HepG2 (cell line): Measurements from ENCODE around the gene RPEL1. TPM values are rescaled to one million over a fixed set of nuclear protein-coding genes. Genes with fewer than 3 reads are reported as not detected.

Experiments used
- ATF7-NPFF ChIP-seq: sonication (generic); formaldehyde crosslinking; IDR thresholded peaks from 2 replicates; pipeline ENCODE4 v1.8.1; 2023; ENCODE audit warnings: mild to moderate bottlenecking, low read depth, missing genetic modification reagents, moderate library complexity
- ELF4 ChIP-seq: sonication (generic); formaldehyde crosslinking; IDR thresholded peaks from 2 replicates; pipeline ENCODE4 v1.5.0; 2020; ENCODE audit warnings: missing genetic modification reagents, mild to moderate bottlenecking, moderate library complexity, borderline replicate concordance
- GATAD2A ChIP-seq: IDR thresholded peaks from 2 replicates; pipeline ENCODE4 v1.6.1; 2016
- HES4 ChIP-seq: sonication (generic); formaldehyde crosslinking; IDR thresholded peaks from 2 replicates; pipeline ENCODE4 v1.9.0; 2021; ENCODE audit warnings: mild to moderate bottlenecking, missing genetic modification reagents, borderline replicate concordance
- HNRNPH1 ChIP-seq: fragments of 200-400 bp; formaldehyde crosslinking; optimal IDR thresholded peaks from 2 replicates; pipeline ENCODE3; 2017; ENCODE audit warnings: mild to moderate bottlenecking, low read depth, low read length
- NCOA1 ChIP-seq: sonication (generic); formaldehyde crosslinking; IDR thresholded peaks from 2 replicates; pipeline ENCODE4 v1.9.0; 2021; ENCODE audit warnings: missing genetic modification reagents
- ZBTB21 ChIP-seq: sonication (generic); formaldehyde crosslinking; IDR thresholded peaks from 2 replicates; pipeline ENCODE4 v1.4.0; 2020; ENCODE audit warnings: missing genetic modification reagents
- ZBTB49 ChIP-seq: sonication (generic); formaldehyde crosslinking; IDR thresholded peaks from 2 replicates; pipeline ENCODE4 v1.4.0; 2020; ENCODE audit warnings: missing genetic modification reagents, borderline replicate concordance
- ZMYM2 ChIP-seq: sonication (generic); formaldehyde crosslinking; IDR thresholded peaks from 2 replicates; pipeline ENCODE4 v1.8.0; 2022; ENCODE audit warnings: mild to moderate bottlenecking, missing genetic modification reagents
- ZMYM4 ChIP-seq: sonication (generic); formaldehyde crosslinking; IDR thresholded peaks from 2 replicates; pipeline ENCODE4 v1.8.1; 2023; ENCODE audit warnings: mild to moderate bottlenecking, missing genetic modification reagents
- ZNF230 ChIP-seq: sonication (generic); formaldehyde crosslinking; IDR thresholded peaks from 2 replicates; pipeline ENCODE4 v1.4.0; 2020; ENCODE audit warnings: mild to moderate bottlenecking, missing genetic modification reagents
- ZNF552 ChIP-seq: sonication (generic); formaldehyde crosslinking; IDR thresholded peaks from 2 replicates; pipeline ENCODE4 v1.9.0; 2022; ENCODE audit warnings: missing genetic modification reagents, mild to moderate bottlenecking, borderline replicate concordance
- ZNF776 ChIP-seq: sonication (generic); formaldehyde crosslinking; IDR thresholded peaks from 2 replicates; pipeline ENCODE4 v1.4.0; 2020; ENCODE audit warnings: mild to moderate bottlenecking, missing genetic modification reagents
- ZSCAN21 ChIP-seq: sonication (generic); formaldehyde crosslinking; IDR thresholded peaks from 2 replicates; pipeline ENCODE4 v1.8.0; 2022; ENCODE audit warnings: mild to moderate bottlenecking, missing genetic modification reagents, moderate library complexity, borderline replicate concordance
- polyA plus RNA-seq, 8 experiments: library from polyadenylated mRNA; depleted of rRNA in 3 of 8; stranded (reverse) in 7 of 8; unstranded in 1 of 8; fragments of >200 nt; fragmentation: Illumina TruSeq in 4 of 8; extraction: Trizol in 4 of 8; gene quantifications; 2 replicates each; pipeline versions ENCODE4 v1.2.1 to v1.2.3, GENCODE V29; 2011 to 2016; ENCODE audit warnings: low read depth in 4 of 8, missing spikeins in 1 of 8, mixed read lengths in 1 of 8; ENCODE audit not compliant: insufficient read depth in 1 of 8
- total RNA-seq, 5 experiments: library from RNA; depleted of rRNA; stranded (reverse); fragments of >200 nt; fragmentation: Illumina TruSeq; extraction: Trizol; gene quantifications; 2 replicates each; pipeline ENCODE4 v1.2.3, GENCODE V29; 2016; ENCODE audit warnings: low read depth in 1 of 5
- TF ChIP-seq, protein P1 (sequence below): sonication (generic); formaldehyde crosslinking; conservative IDR thresholded peaks from 2 replicates; pipeline ENCODE4 v1.5.0; 2020; ENCODE audit warnings: missing genetic modification reagents
- TF ChIP-seq, protein P2 (sequence below): sonication (generic); formaldehyde crosslinking; IDR thresholded peaks from 2 replicates; pipeline ENCODE4 v1.9.0; 2021; ENCODE audit warnings: mild to moderate bottlenecking, missing genetic modification reagents
- TF ChIP-seq, protein P3 (sequence below): sonication (generic); formaldehyde crosslinking; IDR thresholded peaks from 2 replicates; pipeline ENCODE4 v1.8.1; 2023; ENCODE audit warnings: missing genetic modification reagents, inconsistent platforms, borderline replicate concordance

The RPEL1 gene
- total and polyA plus RNA-seq, 2 of the 13 experiments (the other 11 are each of a cell fraction or from before 2014, with no cell fraction given) = 0.04 to 0.07 TPM

DNA sequence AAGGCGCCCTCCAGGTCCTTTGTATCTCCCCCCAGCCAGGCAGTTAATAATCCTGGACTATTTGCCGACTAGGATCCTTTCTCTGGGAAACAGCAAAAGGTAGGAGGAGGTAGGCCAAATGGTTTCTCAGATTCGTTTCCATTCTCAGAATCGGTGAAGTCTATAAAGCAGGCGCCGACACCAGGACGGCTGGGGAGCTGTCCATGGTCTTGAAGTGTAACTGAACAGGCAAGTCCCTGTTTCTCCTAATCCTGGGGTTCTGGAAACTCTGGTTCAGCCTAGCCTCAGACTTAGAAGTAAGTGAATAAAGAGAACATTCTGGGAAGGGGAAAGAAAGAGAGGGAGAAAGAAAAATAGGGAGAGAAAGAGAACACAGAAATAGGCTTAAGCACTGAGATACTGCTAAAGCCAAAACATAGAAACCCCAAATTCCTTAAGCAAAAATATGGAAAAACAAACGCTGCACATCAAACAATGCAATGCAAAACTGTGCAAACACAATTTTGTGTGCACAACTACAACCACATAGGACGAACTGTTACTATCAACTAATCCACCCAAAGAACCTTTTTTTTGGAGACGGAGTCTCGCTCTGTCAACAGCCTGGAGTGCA is 20.1 kb downstream of the RPEL1 start (continued):
- TF ChIP-seq, protein P1, sequence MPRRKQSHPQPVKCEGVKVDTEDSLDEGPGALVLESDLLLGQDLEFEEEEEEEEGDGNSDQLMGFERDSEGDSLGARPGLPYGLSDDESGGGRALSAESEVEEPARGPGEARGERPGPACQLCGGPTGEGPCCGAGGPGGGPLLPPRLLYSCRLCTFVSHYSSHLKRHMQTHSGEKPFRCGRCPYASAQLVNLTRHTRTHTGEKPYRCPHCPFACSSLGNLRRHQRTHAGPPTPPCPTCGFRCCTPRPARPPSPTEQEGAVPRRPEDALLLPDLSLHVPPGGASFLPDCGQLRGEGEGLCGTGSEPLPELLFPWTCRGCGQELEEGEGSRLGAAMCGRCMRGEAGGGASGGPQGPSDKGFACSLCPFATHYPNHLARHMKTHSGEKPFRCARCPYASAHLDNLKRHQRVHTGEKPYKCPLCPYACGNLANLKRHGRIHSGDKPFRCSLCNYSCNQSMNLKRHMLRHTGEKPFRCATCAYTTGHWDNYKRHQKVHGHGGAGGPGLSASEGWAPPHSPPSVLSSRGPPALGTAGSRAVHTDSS (CRISPR knock-in tag) = no peak
- TF ChIP-seq, protein P2, sequence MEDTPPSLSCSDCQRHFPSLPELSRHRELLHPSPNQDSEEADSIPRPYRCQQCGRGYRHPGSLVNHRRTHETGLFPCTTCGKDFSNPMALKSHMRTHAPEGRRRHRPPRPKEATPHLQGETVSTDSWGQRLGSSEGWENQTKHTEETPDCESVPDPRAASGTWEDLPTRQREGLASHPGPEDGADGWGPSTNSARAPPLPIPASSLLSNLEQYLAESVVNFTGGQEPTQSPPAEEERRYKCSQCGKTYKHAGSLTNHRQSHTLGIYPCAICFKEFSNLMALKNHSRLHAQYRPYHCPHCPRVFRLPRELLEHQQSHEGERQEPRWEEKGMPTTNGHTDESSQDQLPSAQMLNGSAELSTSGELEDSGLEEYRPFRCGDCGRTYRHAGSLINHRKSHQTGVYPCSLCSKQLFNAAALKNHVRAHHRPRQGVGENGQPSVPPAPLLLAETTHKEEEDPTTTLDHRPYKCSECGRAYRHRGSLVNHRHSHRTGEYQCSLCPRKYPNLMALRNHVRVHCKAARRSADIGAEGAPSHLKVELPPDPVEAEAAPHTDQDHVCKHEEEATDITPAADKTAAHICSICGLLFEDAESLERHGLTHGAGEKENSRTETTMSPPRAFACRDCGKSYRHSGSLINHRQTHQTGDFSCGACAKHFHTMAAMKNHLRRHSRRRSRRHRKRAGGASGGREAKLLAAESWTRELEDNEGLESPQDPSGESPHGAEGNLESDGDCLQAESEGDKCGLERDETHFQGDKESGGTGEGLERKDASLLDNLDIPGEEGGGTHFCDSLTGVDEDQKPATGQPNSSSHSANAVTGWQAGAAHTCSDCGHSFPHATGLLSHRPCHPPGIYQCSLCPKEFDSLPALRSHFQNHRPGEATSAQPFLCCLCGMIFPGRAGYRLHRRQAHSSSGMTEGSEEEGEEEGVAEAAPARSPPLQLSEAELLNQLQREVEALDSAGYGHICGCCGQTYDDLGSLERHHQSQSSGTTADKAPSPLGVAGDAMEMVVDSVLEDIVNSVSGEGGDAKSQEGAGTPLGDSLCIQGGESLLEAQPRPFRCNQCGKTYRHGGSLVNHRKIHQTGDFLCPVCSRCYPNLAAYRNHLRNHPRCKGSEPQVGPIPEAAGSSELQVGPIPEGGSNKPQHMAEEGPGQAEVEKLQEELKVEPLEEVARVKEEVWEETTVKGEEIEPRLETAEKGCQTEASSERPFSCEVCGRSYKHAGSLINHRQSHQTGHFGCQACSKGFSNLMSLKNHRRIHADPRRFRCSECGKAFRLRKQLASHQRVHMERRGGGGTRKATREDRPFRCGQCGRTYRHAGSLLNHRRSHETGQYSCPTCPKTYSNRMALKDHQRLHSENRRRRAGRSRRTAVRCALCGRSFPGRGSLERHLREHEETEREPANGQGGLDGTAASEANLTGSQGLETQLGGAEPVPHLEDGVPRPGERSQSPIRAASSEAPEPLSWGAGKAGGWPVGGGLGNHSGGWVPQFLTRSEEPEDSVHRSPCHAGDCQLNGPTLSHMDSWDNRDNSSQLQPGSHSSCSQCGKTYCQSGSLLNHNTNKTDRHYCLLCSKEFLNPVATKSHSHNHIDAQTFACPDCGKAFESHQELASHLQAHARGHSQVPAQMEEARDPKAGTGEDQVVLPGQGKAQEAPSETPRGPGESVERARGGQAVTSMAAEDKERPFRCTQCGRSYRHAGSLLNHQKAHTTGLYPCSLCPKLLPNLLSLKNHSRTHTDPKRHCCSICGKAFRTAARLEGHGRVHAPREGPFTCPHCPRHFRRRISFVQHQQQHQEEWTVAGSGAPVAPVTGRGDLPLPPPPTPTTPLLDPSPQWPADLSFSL = no peak
- TF ChIP-seq, protein P3, sequence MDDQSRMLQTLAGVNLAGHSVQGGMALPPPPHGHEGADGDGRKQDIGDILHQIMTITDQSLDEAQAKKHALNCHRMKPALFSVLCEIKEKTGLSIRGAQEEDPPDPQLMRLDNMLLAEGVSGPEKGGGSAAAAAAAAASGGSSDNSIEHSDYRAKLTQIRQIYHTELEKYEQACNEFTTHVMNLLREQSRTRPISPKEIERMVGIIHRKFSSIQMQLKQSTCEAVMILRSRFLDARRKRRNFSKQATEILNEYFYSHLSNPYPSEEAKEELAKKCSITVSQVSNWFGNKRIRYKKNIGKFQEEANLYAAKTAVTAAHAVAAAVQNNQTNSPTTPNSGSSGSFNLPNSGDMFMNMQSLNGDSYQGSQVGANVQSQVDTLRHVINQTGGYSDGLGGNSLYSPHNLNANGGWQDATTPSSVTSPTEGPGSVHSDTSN = 0 out of 2 replicates have a peak, but pooled peaks have one; percentile 56
- TF ChIP-seq GATAD2A (0 out of 2 replicates have a peak, but pooled peaks have one; percentile 39), ZMYM2 (0 out of 2 replicates have a peak, but pooled peaks have one; percentile 19), ZNF552 (CRISPR knock-in tag) (no peak; the same call in 1 of the 2 replicates), ZNF230 (CRISPR knock-in tag) (no peak; the same call in 1 of the 2 replicates), ZBTB49 (peak; percentile 94), ZBTB21 (CRISPR knock-in tag) (no peak; the same call in 1 of the 2 replicates), ELF4 (CRISPR knock-in tag) (no peak), ATF7-NPFF (no peak; the same call in 1 of the 2 replicates), HES4 (peak; percentile 46; the same call in 1 of the 2 replicates), ZSCAN21 (CRISPR knock-in tag) (no peak; the same call in 1 of the 2 replicates), ZNF776 (CRISPR knock-in tag) (no peak), NCOA1 (no peak), HNRNPH1 (no peak), ZMYM4 (CRISPR knock-in tag) (peak; percentile 47; the same call in 1 of the 2 replicates)
